ENCODE data around the gene FRMPD2.
"Not testable (repeated sequence)": the region's sequence is repeated elsewhere in the genome, so short reads cannot be mapped to it uniquely, and the experiment has no call there.

FRMPD2 gene

DNA sequence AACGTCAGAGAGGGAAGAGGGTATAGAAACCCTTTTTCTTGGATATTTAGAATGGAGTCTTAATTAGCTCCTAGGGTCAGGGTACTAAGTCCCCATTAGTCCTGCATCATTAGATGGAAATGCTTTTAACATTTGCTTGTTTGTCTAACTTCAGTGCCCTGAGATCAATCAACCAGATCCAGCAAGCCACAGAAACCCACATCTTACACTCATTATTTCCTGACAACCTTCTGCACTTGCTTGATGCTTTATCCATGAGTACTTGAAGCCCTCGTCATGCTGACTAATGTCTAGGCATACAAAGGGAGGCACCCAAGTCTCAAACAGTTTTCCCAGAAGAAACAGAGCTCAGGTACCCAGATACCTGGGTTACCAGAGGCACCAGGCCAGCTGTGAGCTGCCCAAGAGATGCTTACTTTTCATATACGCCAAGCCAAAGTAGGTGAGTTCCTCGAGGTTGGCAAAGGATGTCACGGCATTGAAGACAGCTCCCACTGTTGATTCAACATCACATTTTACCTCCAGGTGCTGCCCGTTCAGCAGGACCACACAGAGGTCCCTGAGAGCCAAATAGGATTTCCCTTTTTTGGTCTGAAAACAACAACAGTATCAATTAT is 42.7 kb downstream of the FRMPD2 start:
- H3K4me3 ChIP-seq (ENCODE audit: extremely low read depth, insufficient read depth, low read length, poor library complexity, severe bottlenecking) = no peak overlapping the region
- no peaks in the 10 kb centered on the region for H3K9me3 ChIP-seq (ENCODE audit: control insufficient read depth, low read length)
- no peaks in the 10 kb centered on the region for H3K36me3 ChIP-seq (ENCODE audit: control insufficient read depth, insufficient read depth, low read length)
- WGBS, 2 experiments (ENCODE audit: insufficient coverage in 2 of 2) = 81 to 95% methylated on average over 5 to 6 of the region's 6 CpGs
- no peaks in the 10 kb centered on the region for H3K4me1 ChIP-seq (ENCODE audit: control insufficient read depth, insufficient read depth, low read length, poor library complexity, severe bottlenecking)
- H3K27ac ChIP-seq (ENCODE audit: low read depth, low read length, severe bottlenecking) = no peak overlapping the region

GRCh38 chr10:48231178-48231577 is 43.3 kb downstream of the FRMPD2 start:
- no peak overlapping the region for H3K4me3 ChIP-seq (ENCODE audit: extremely low read depth, insufficient read depth, low read length, poor library complexity, severe bottlenecking)
- H3K4me1 ChIP-seq (ENCODE audit: control insufficient read depth, insufficient read depth, low read length, poor library complexity, severe bottlenecking) = no peaks in the 10 kb centered on the region
- no peaks in the 10 kb centered on the region for H3K9me3 ChIP-seq (ENCODE audit: control insufficient read depth, low read length)
- no peak overlapping the region for H3K27ac ChIP-seq (ENCODE audit: low read depth, low read length, severe bottlenecking)
- WGBS, 2 experiments (ENCODE audit: insufficient coverage in 2 of 2) = 100% methylated on average over 2 of the region's 2 CpGs
- no peaks in the 10 kb centered on the region for H3K36me3 ChIP-seq (ENCODE audit: control insufficient read depth, insufficient read depth, low read length)

GRCh38 chr10:48227213-48227612 is 47.3 kb downstream of the FRMPD2 start:
- Histone ChIP-seq H3K36me3 (ENCODE audit: control insufficient read depth, insufficient read depth, low read length) (no peaks in the 10 kb centered on the region), H3K27ac (ENCODE audit: low read depth, low read length, severe bottlenecking) (no peak overlapping the region), H3K9me3 (ENCODE audit: control insufficient read depth, low read length) (no peaks in the 10 kb centered on the region), H3K4me1 (ENCODE audit: control insufficient read depth, insufficient read depth, low read length, poor library complexity, severe bottlenecking) (peaks cover 12% of the 10 kb centered on the region), H3K4me3 (ENCODE audit: extremely low read depth, insufficient read depth, low read length, poor library complexity, severe bottlenecking) (no peak overlapping the region)
- WGBS, 2 experiments (ENCODE audit: insufficient coverage in 2 of 2) = 70% methylated on average over 4 of the region's 6 CpGs; no CpG with 5 or more reads in 1 of the 2 experiments

GRCh38 chr10:48224979-48225560 is 49.4 kb downstream of the FRMPD2 start:
- H3K27ac ChIP-seq (ENCODE audit: low read depth, low read length, severe bottlenecking) = no peak overlapping the region
- peaks cover 12% of the 10 kb centered on the region for H3K4me1 ChIP-seq (ENCODE audit: control insufficient read depth, insufficient read depth, low read length, poor library complexity, severe bottlenecking)
- WGBS, 2 experiments (ENCODE audit: insufficient coverage in 2 of 2) = 73 to 76% methylated on average over 4 to 5 of the region's 5 CpGs
- H3K36me3 ChIP-seq (ENCODE audit: control insufficient read depth, insufficient read depth, low read length) = no peaks in the 10 kb centered on the region
- no peaks in the 10 kb centered on the region for H3K9me3 ChIP-seq (ENCODE audit: control insufficient read depth, low read length)
- no peak overlapping the region for H3K4me3 ChIP-seq (ENCODE audit: extremely low read depth, insufficient read depth, low read length, poor library complexity, severe bottlenecking)

DNA sequence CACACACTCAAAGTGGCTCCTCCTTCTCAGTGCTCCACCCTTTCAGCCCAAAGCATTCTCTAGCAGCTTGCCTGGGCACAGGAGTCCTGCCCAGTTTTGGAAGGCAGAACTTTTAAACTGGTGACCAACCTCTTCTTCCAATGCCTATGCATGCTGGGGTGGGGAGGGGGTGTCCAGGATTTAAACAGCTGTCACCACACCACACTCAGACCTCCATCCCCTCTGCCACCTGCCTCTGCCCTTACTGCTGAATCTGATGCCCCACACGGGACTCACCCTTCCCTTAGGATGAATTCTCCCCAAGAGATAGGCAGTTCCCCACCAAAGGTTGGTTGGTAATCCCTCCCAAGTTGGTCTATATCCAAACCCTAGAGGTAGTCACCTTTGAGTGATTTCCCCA is 50.2 kb downstream of the FRMPD2 start:
- H3K4me1 ChIP-seq (ENCODE audit: control insufficient read depth, insufficient read depth, low read length, poor library complexity, severe bottlenecking) = peaks cover 12% of the 10 kb centered on the region
- H3K36me3 ChIP-seq (ENCODE audit: control insufficient read depth, insufficient read depth, low read length) = no peaks in the 10 kb centered on the region
- 100% methylated on average over 1 of the region's 1 CpG for WGBS, 2 experiments (ENCODE audit: insufficient coverage in 2 of 2)
- no peak overlapping the region for H3K4me3 ChIP-seq (ENCODE audit: extremely low read depth, insufficient read depth, low read length, poor library complexity, severe bottlenecking)
- H3K9me3 ChIP-seq (ENCODE audit: control insufficient read depth, low read length) = no peaks in the 10 kb centered on the region
- no peak overlapping the region for H3K27ac ChIP-seq (ENCODE audit: low read depth, low read length, severe bottlenecking)

DNA sequence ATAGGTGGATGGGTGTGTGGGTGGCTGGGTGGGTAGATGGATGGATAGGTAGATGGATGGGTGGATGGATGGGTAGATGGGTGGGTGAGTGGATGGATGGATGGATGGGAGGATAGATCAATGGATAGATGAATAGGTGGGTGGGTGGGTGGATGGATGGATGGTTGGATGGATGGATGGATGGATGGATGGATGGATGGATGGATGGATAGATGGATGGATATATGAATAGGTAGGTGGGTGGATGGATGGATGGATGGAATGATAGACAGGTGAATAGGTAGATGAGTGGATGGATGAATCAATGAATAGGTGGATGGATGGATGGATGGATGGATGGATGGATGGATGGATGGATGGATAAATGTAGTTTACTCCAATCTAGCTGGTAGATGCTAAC is 52.7 kb downstream of the FRMPD2 start:
- Histone ChIP-seq H3K9me3 (ENCODE audit: control insufficient read depth, low read length) (no peaks in the 10 kb centered on the region), H3K36me3 (ENCODE audit: control insufficient read depth, insufficient read depth, low read length) (no peaks in the 10 kb centered on the region), H3K4me3 (ENCODE audit: extremely low read depth, insufficient read depth, low read length, poor library complexity, severe bottlenecking) (no peak overlapping the region), H3K4me1 (ENCODE audit: control insufficient read depth, insufficient read depth, low read length, poor library complexity, severe bottlenecking) (peaks cover 12% of the 10 kb centered on the region), H3K27ac (ENCODE audit: low read depth, low read length, severe bottlenecking) (no peak overlapping the region)

- not testable (repeated sequence) for H3K4me3 ChIP-seq (ENCODE audit: extremely low read depth, insufficient read depth, low read length, poor library complexity, severe bottlenecking); H3K27ac ChIP-seq (ENCODE audit: low read depth, low read length, severe bottlenecking); H3K36me3 ChIP-seq (ENCODE audit: control insufficient read depth, insufficient read depth, low read length); H3K9me3 ChIP-seq (ENCODE audit: control insufficient read depth, low read length)
- no CpG with 5 or more reads among the region's 3 CpGs for WGBS, 2 experiments (ENCODE audit: insufficient coverage in 2 of 2)
- peaks cover 12% of the 10 kb centered on the region for H3K4me1 ChIP-seq (ENCODE audit: control insufficient read depth, insufficient read depth, low read length, poor library complexity, severe bottlenecking)
Observed at GRCh38 chr10:48221031-48221430, 53.5 kb downstream of the FRMPD2 start.

- H3K9me3 ChIP-seq (ENCODE audit: control insufficient read depth, low read length) = peaks cover 3% of the 10 kb centered on the region
- no peak overlapping the region for H3K4me3 ChIP-seq (ENCODE audit: extremely low read depth, insufficient read depth, low read length, poor library complexity, severe bottlenecking)
- WGBS, 2 experiments (ENCODE audit: insufficient coverage in 2 of 2) = 80 to 86% methylated on average over 1 of the region's 1 CpG
- no peak overlapping the region for H3K27ac ChIP-seq (ENCODE audit: low read depth, low read length, severe bottlenecking)
- no peaks in the 10 kb centered on the region for H3K36me3 ChIP-seq (ENCODE audit: control insufficient read depth, insufficient read depth, low read length)
- H3K4me1 ChIP-seq (ENCODE audit: control insufficient read depth, insufficient read depth, low read length, poor library complexity, severe bottlenecking) = no peaks in the 10 kb centered on the region
Observed at GRCh38 chr10:48219194-48219593, 55.3 kb downstream of the FRMPD2 start.

DNA sequence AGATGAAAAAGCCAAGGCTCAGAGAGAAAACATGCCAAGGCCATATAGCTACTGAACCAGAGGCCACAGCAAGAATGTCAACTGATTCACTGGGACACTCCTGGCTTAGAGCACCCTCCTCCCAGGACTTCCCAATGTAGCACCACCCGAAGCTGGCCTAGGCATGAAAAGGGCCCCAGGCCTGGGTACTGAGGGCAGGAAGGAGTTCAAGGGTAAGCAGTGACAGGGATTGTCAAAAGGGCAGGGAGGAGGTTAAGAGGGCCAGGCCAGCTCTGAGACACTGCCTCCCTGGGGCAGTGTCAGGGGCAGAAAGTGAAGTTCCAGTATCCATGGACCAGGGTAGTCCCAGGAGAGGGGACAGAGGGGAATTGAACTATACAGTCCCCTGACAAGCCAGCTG is 57.8 kb downstream of the FRMPD2 start:
- 80% methylated on average over 1 of the region's 1 CpG; no CpG with 5 or more reads in 1 of the 2 experiments for WGBS, 2 experiments (ENCODE audit: insufficient coverage in 2 of 2)
- Histone ChIP-seq H3K4me1 (ENCODE audit: control insufficient read depth, insufficient read depth, low read length, poor library complexity, severe bottlenecking) (no peaks in the 10 kb centered on the region), H3K9me3 (ENCODE audit: control insufficient read depth, low read length) (peaks cover 3% of the 10 kb centered on the region), H3K27ac (ENCODE audit: low read depth, low read length, severe bottlenecking) (no peak overlapping the region), H3K36me3 (ENCODE audit: control insufficient read depth, insufficient read depth, low read length) (no peaks in the 10 kb centered on the region), H3K4me3 (ENCODE audit: extremely low read depth, insufficient read depth, low read length, poor library complexity, severe bottlenecking) (no peak overlapping the region)

DNA sequence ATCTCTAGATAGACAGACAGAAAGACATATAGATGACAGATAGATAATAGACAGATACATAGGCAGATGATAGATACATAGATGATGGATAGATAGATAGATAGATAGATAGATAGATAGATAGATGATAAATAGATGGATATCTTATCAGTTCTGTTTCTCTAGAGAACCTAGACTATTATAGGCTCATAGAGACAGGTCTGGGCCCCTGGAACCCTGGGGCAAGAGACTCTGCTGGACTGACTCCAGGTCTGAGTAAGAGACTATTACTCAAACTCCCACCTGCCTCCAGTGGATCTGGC is 58.3 kb downstream of the FRMPD2 start:
- Histone ChIP-seq H3K4me1 (ENCODE audit: control insufficient read depth, insufficient read depth, low read length, poor library complexity, severe bottlenecking) (no peaks in the 10 kb centered on the region), H3K27ac (ENCODE audit: low read depth, low read length, severe bottlenecking) (no peak overlapping the region), H3K9me3 (ENCODE audit: control insufficient read depth, low read length) (peaks cover 3% of the 10 kb centered on the region), H3K4me3 (ENCODE audit: extremely low read depth, insufficient read depth, low read length, poor library complexity, severe bottlenecking) (no peak overlapping the region), H3K36me3 (ENCODE audit: control insufficient read depth, insufficient read depth, low read length) (no peaks in the 10 kb centered on the region)

DNA sequence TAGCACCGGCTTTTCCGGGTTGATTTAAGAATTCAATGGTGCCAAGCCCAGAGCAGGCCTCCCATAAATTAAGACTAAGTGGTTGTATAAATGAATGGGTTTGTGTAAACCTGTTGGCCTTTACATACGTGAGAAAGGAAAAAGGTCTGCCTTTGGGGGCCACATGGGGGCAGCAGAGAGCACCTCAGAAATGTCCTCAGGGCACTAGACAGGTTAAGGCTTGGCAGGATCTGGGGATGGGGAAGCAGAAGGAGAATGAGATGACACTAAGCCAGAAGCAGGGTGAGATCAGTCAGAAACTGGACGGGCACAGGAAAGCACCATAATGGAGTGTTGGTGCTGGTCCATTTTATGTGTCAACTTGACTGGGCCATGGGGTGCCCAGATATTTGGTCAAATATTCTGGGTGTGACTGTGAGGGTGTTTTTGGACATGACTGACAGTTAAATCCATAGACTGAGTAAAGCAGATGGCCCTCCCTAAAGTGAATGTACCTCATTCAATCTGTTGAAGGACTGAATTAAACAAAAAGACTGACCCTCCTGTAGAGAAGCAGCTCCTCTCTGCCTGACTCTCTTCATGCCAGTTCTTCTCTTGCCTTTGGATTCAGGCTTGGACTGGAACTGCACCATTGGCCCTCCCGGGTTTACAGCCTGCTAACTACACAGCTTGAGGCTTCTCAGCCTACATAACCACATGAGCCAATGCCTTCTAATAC is 58.9 kb downstream of the FRMPD2 start:
- Histone ChIP-seq H3K27ac (ENCODE audit: low read depth, low read length, severe bottlenecking) (no peak overlapping the region), H3K4me1 (ENCODE audit: control insufficient read depth, insufficient read depth, low read length, poor library complexity, severe bottlenecking) (no peaks in the 10 kb centered on the region), H3K9me3 (ENCODE audit: control insufficient read depth, low read length) (peaks cover 3% of the 10 kb centered on the region), H3K4me3 (ENCODE audit: extremely low read depth, insufficient read depth, low read length, poor library complexity, severe bottlenecking) (no peak overlapping the region), H3K36me3 (ENCODE audit: control insufficient read depth, insufficient read depth, low read length) (no peaks in the 10 kb centered on the region)
- 47 to 51% methylated on average over 2 to 4 of the region's 5 CpGs for WGBS, 2 experiments (ENCODE audit: insufficient coverage in 2 of 2)

Measured in mesodermal cell (in vitro differentiated cells).